Colonic mucosa (tissue), 4 donors: Measurements from ENCODE around the gene PRELID1. TPM values are rescaled to one million over a fixed set of nuclear protein-coding genes. Genes with fewer than 3 reads are reported as not detected.

Experiments used
- DNase-seq: peaks from one replicate; pipeline ENCODE4 v3.0.0-alpha.2; 2020
- H3K27ac ChIP-seq: fragments of 200-600 bp; one replicate; pipeline ENCODE4 v1.8.0; 2021
- H3K27me3 ChIP-seq: fragments of 200-600 bp; one replicate; pipeline ENCODE4 v1.8.0; 2021
- H3K36me3 ChIP-seq: fragments of 200-600 bp; one replicate; pipeline ENCODE4 v1.8.0; 2021
- H3K4me1 ChIP-seq: fragments of 200-600 bp; one replicate; pipeline ENCODE4 v1.8.0; 2021; ENCODE audit warnings: mild to moderate bottlenecking
- H3K4me3 ChIP-seq: fragments of 200-600 bp; one replicate; pipeline ENCODE4 v1.8.0; 2021
- H3K9ac ChIP-seq, 2 donors: one replicate each; pipeline ENCODE4 v1.7.0; 2013; ENCODE audit warnings: control low read depth in 2 of 2, low read depth in 2 of 2, low read length in 2 of 2
- H3K9me3 ChIP-seq: fragments of 200-600 bp; one replicate; pipeline ENCODE4 v1.8.0; 2021
- CTCF ChIP-seq: fragments of 200-600 bp; IDR thresholded peaks from one replicate; pipeline ENCODE4 v1.8.0; 2022; ENCODE audit warnings: antibody characterized with exemption, mild to moderate bottlenecking
- intact Hi-C: fragments of 100-400 bp; cut with DNase I; formaldehyde crosslinking; loops from one replicate; pipeline ENCODE4 v1.14.1; 2022
- total RNA-seq, 2 donors: library from RNA; stranded (reverse); fragmentation: NEBNext Ultra II Directional in 1 of 2; extraction: Animal tissue kit (Norgen Biotek cat#: 25700) in 1 of 2; gene quantifications; one replicate each; pipeline ENCODE4 v1.2.1, GENCODE V29; 2021
- donor health status: healthy.
- donor health status: DM: no; HTN: no; CAD: no.
- donor health status: DM: no; HTN: no; CAD: no.

The PRELID1 gene
- total RNA-seq, 2 donors from 2014 or later = 245 to 396 TPM

GRCh38 chr5:177325868-177326381, 22.3 kb downstream of the PRELID1 start:
- Histone ChIP-seq H3K4me3 (no peak overlapping the region), H3K36me3 (no peaks in the 10 kb centered on the region), H3K9me3 (no peaks in the 10 kb centered on the region), H3K4me1 (no peaks in the 10 kb centered on the region), H3K9ac (peak overlapping the region in 1 of 2 donors; percentile 34), H3K27ac (peak overlapping the region; percentile 22), H3K27me3 (no peaks in the 10 kb centered on the region)
- intact Hi-C loops = loop anchor here (5.0 kb wide), 1 partner anchor 51 kb away; no protein-coding TSS in a partner anchor
- no peak for TF ChIP-seq CTCF
- no peak for DNase-seq

GRCh38 chr5:177327539-177328522, 24.2 kb downstream of the PRELID1 start:
- no peak for TF ChIP-seq CTCF
- Histone ChIP-seq H3K27me3 (no peaks in the 10 kb centered on the region), H3K27ac (no peak overlapping the region), H3K9me3 (no peaks in the 10 kb centered on the region), H3K9ac (no peak overlapping the region), H3K4me1 (no peaks in the 10 kb centered on the region), H3K36me3 (peaks cover 12% of the 10 kb centered on the region), H3K4me3 (no peak overlapping the region)
- no peak for DNase-seq
- intact Hi-C loops = loop anchor here (5.0 kb wide), 1 partner anchor 49 kb away; no protein-coding TSS in a partner anchor

GRCh38 chr5:177328545-177329231, 25.1 kb downstream of the PRELID1 start:
- Histone ChIP-seq H3K9ac (no peak overlapping the region), H3K36me3 (peaks cover 20% of the 10 kb centered on the region), H3K9me3 (no peaks in the 10 kb centered on the region), H3K27me3 (no peaks in the 10 kb centered on the region), H3K27ac (no peak overlapping the region), H3K4me3 (no peak overlapping the region), H3K4me1 (no peaks in the 10 kb centered on the region)
- intact Hi-C loops = loop anchor here (5.0 kb wide), 1 partner anchor 49 kb away; no protein-coding TSS in a partner anchor
- no peak for TF ChIP-seq CTCF
- no peak for DNase-seq

- H3K27ac ChIP-seq = no peak overlapping the region
- H3K36me3 ChIP-seq = peaks cover 22% of the 10 kb centered on the region
- TF ChIP-seq CTCF = no peak
- H3K4me3 ChIP-seq = no peak overlapping the region
- no peaks in the 10 kb centered on the region for H3K4me1 ChIP-seq
- intact Hi-C loops = loop anchor here (5.0 kb wide), 1 partner anchor 47 kb away; no protein-coding TSS in a partner anchor
- H3K9me3 ChIP-seq = no peaks in the 10 kb centered on the region
- no peak for DNase-seq
- no peaks in the 10 kb centered on the region for H3K27me3 ChIP-seq
- no peak overlapping the region for H3K9ac ChIP-seq
Measured at GRCh38 chr5:177329883-177330282, 26.3 kb downstream of the PRELID1 start.
